CD4-positive, alpha-beta T cell treated with Interleukin-21 for 1 hour (primary cell): ENCODE results near the gene DUSP19.
A peak's percentile ranks its signal among the peaks of the same experiment; 100 is the strongest.

ENCODE experiments used
- DNase-seq: peaks from one replicate; pipeline ENCODE4 v3.0.0-alpha.2; 2020

DUSP19 gene

GRCh38 chr2:183069174-183069573, 9.4 kb upstream of the DUSP19 start:
- DNase-seq = no peak

DNA sequence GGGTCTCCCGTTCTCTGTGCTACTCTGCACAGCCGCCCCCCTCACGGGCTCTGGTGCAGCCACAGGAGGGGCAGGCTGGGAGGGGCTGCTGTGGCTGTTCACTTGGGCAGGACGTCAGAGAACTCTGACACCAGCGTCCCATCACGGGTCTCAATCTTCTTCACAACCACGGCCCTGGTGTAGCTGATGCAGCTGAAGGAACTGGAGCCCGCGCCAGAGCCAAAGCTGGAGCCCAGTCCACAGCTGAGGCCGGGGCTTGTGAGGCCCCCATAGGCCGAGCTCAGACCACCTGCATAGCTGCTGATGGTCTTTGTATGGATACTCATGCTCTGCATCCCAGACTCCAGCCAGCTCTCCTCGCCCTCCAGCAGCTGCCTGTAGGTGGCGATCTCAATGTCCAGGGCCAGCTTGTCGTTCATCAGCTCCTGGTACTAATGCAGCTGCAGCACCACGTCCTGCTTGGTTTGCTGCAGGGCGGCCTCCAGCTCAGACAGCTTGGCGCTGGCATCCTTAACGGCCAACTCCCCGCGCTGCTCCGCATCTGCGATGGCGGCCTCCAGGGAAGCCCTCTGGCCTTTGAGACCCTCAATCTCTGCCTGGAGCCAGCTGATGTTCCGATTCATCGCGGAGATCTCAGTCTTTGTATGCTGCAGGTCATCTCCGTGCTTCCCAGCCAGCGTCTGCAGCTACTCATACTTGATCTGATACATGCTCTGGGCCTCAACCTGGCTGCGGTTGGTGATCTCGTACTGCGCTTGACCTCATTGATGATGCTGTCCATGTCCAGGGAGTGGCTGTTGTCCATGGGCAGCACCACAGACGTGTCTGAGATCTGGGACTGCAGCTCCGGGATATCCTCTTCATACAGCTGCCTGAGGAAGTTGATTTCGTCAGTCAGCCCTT, 7.4 kb upstream of the DUSP19 start:
- DNase-seq = no peak

- no peak for DNase-seq
Observed at GRCh38 chr2:183072177-183072576, 6.4 kb upstream of the DUSP19 start.

- no peak for DNase-seq
Observed at GRCh38 chr2:183078163-183078463, 434 bp upstream of the DUSP19 start.

DNA sequence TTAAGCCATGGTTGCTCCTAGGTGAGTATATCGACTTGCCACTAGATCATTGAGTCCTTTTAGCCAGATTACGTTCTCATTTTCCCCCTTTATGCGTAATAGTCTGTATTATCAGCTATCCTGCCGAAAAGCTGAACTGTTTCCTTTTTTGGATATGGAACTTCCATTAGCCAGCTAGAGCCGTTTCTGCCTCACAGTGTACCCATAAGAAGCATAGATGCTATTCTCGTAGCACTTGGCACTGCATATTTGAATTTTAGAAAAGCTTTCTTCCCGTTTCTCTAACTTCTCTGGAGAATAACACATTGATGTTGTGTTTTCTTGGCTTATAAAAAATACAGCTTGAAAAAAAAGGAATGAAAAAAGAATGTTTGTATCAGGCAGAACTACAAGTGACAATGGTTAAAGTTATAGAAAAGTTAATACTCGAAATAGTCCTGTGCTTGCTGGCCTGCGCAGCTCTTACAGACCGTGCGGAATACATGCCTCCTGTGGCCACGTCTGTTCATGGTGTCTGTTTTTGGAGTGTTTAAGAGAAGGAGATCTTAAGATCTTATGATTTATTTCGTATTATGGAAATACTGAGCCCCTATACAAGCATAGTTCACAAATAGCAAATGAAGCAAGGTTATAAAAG, 710 bp downstream of the DUSP19 start:
- no peak for DNase-seq

DNA sequence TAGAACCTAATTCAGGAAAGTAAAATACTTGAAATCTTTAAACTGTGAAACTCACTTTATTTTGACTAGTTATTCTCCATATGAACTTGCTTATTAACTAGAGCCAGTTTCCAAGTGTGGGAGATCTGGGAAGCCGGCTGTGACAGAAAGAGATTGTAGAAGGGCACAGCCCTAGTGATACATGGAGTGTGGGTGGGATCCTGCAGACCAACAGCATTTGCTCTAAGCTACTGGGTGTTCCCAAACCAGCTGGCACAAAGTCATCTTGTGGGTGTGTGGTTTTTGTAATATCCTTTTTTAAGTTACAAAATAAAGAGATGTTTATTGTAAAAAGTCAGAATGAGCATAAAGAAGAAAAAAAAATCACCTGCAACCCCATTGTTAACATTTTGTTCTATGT, 3.4 kb downstream of the DUSP19 start:
- DNase-seq = no peak

- DNase-seq = no peak
Observed at GRCh38 chr2:183088061-183088460, 9.5 kb downstream of the DUSP19 start.

DNA sequence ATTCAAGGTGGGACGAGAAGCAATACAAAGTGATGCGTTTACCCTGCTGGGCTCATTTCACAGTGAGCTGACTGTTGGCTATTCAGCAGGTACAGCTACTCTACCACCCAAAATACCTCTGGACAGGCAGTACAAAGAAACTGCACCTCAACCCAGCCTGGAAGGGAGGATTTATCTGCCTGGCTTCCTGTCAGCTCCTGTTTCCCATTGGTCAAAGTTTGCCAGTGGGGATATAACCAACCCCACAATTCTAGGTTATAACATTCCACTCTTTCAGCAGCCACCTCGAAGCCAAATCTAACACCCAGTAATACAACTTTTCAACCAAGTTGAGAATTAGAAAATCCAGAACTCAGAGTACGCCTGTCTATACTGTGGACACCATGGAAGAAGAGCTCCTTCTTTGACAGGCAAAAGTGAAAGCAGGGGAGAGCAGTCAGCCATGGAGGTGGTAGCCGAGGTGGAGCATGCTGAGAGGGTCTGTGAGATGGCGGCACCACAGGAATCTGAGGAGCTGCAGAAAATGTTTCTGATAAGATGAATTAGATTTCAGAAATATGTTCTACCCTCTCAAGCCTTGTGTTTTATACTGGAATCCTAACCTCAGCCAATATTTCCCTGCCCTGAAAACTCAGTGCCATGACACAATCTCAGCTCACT, 10.8 kb downstream of the DUSP19 start:
- no peak for DNase-seq

DNA sequence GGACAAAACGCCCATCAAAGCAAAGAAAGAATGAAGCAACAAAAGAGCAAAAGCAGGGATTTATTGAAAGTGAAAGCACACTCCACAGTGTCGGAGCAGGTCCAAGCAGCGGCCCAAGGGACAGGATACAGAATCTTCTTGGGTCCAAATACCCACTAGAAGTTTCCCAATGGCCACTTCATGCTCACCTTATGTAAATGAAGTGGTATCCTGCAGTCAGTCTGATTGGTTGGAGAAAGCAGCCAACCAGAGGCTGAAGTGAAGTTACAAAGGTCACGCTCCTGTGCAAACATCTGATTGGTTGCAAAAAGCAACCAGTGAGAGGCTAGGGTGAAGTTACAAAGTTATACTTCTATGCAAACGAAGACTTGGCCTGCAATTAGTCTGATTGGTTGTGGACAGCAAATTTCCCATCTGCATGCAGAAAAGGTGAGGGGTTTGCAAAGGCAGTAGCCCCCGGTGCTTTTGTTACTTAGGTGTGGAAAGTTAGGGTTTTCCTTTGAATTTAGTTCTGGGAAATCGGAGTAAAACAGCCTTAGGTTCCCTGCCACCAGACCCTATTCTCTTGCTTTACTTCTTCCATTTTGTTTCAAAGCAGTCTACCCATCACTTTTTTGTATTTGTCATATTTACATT, 12.9 kb downstream of the DUSP19 start:
- no peak for DNase-seq

DNA sequence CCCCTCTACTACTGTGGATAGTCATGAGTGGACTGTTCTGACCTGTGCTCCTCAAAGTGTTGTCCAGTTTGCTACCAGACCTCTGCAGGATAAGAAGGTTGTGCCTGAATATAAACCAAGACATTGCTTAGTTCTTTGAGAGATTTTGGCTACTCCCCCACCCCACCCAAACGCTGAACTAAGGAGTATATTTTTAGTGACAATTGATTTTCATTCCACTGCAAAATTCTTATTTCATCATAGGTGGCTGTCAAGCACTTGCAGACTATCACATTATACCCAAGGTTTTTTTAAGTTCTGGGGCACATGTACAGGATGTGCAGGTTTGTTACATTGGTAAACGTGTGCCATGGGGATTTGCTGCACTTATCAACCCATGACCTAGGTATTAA, 13.4 kb downstream of the DUSP19 start:
- DNase-seq = no peak

DNA sequence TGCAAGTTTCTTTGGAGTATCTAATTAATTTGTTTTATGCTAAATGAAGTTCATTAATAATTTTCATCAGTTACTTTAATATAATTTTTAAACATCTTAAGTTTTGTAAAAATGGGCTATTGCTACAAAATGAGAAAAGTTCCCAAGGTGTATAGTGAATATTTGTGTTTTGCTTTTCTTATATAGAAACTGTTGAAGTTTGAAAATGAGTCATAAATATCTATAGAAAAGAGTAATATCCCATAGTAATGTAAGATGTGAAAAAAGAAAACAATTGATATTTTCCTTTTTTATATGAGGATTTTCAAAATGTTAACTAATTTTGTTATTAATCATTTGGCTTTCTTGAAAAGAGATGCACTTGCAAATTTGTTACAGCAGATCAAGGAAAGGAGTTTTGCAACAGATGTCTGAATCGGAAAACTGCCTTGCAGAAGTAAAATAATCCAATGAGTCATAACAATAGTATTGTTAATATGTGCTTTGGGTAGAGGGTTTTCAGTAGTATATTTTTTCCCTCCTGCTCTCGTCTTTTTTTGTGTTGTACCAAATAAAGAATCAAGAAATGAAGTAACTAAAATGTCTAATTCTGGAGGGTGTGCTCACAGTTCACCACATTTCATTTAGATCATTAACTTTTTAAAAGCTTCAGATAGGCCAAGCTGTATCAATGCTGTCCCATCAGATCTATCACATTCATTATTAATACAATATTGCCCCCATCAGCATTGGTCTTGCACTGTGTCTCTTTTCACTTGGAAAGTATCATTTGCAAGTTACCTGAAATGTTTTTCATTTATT, 15.5 kb downstream of the DUSP19 start:
- peak; percentile 3 for DNase-seq

DNA sequence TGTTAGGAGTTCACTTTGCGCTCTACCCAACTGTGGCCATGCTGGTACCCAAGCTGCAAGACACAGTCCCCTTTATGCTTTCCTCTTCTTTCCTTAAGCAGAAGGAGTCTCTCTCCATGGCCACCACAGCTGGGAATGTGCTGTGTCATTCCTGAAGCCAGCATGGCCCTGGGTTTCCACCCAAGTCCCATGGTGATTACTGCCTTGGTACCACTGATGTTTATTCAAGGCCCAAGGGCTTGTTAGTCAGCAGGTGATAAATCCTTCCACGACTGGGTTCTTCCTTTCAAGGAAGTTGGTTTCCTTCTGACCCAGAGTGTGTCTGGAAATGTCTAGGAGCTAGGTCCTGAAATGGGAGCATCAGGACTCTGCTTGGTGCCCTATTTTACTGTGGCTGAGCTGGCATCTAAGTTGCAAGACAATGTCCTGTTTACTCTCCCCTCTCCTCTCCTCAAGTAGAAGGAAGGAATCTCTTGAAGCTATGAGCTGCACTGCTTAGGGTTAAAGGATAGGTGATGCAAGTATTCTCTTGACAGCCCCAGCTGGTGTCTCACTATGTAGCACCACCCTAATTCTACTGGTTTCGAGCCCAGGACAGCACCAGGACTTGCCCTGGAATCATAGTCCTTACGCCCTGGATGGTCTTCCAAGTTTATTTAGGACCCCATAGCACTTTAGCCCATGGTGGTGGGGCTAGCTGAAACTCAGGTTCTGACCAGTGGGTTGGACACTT, 27.0 kb downstream of the DUSP19 start:
- DNase-seq = no peak

DNA sequence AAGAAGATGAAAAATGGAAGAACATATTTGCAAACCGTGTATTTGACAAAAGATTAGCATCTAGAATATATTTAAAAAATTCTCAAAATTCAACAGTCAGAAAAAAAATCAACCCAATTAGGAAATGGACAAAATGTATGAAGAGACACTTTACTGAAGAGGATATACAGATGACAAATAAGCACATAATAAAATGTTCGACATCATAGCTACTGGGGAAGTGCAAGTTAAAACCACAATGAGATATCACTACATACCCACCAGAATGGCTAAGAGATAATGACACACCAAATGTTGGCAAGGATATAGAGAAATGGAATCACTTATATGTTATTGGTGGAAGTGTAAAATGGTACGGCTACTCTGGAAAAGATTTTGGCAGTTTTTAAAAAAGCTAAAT, 34.0 kb downstream of the DUSP19 start:
- no peak for DNase-seq

DNA sequence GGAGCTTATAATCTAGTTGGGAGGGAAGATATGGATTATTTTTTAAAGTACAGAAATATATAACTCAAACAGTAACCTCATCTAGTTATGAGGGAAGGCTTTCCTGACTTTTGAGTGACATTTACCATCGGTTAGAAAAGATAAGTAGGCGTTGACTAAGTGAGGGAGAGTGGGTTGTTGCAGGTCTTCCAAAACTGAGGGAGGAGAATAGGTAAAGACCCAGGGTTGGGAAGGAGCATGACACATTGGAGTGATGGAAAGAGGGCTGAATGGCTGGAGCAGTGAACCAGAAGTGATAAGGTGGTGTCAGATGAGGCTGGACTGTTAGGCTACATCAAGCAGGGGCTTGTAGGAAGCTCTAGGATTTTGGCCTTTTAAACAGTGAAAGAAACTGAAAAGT, 35.1 kb downstream of the DUSP19 start:
- no peak for DNase-seq

- DNase-seq = no peak
Observed at GRCh38 chr2:183117226-183117625, 38.7 kb downstream of the DUSP19 start.

GRCh38 chr2:183123117-183123958, 44.8 kb downstream of the DUSP19 start:
- DNase-seq = no peak

GRCh38 chr2:183123959-183124221, 45.3 kb downstream of the DUSP19 start:
- no peak for DNase-seq

- peak; percentile 89 for DNase-seq
Observed at GRCh38 chr2:183124222-183124956, 45.8 kb downstream of the DUSP19 start, which contains the start of gene NUP35. NUP35 (plus strand) TSS chr2:183124443; CDS start chr2:183124458, 15 bp downstream.

- DNase-seq = no peak
Observed at GRCh38 chr2:183124957-183125255, 46.4 kb downstream of the DUSP19 start.

DNA sequence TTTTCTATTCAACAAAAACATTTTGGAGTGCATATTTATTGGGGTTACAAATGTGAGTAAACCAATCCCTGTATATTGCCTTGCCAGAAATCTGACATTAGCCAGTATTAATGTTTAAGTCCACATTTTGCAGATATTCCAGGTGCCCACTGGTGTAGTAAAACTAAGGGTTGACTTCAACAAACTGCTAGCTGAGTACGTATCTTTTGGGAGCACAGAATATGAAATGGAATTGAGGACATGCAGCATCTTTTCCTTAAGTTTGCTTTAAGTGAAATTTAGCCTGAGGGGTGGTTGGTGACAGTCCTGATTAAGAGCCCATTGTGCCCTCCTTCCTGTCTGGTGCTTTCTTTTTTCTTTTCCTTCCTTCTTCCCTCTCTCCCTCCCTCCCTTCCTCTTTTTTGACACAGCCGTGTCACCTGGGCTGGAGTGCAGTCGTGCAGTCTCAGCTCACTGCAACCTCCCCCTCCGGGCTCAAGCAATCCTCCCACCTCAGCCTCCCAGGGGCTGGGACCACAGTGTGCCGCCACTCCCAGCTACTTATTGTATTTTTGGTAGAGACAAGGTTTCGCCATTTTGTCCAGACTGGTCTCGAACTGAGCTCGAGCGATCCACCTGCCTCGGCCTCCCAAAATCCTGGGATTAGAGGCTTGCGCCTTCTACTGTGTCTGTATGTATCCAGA, 47.3 kb downstream of the DUSP19 start:
- DNase-seq = no peak
